Prostate gland (tissue), 2 donors: ENCODE data around the gene GAREM2. TPM values are rescaled to one million over a fixed set of nuclear protein-coding genes. Genes with fewer than 3 reads are reported as not detected.
A peak's percentile ranks its signal among the peaks of the same experiment; 100 is the strongest.

Experiments
- DNase-seq: peaks from one replicate; pipeline ENCODE4 v3.0.0-alpha.2; 2019; ENCODE audit warnings: low spot score
- H3K27ac ChIP-seq, 2 donors: fragments of 200-600 bp; sonication (generic); 2 replicates each; pipeline ENCODE4 v1.5.1; 2017 to 2019
- H3K27me3 ChIP-seq: fragments of 200-600 bp; sonication (generic); replicated peaks from 2 replicates; pipeline ENCODE4 v1.5.1; 2019; ENCODE audit not compliant: insufficient read depth
- H3K36me3 ChIP-seq, 2 donors: fragments of 200-600 bp; sonication (generic); 1 replicate in 1 of 2; 2 replicates in 1 of 2; pipeline versions ENCODE4 v1.5.1 to v1.8.1; 2017 to 2019
- H3K4me1 ChIP-seq: fragments of 200-600 bp; sonication (generic); replicated peaks from 2 replicates; pipeline ENCODE4 v1.5.1; 2019
- H3K4me3 ChIP-seq, 2 donors: fragments of 200-600 bp; sonication (generic); 2 replicates each; pipeline ENCODE4 v1.5.1; 2017 to 2019
- H3K9me3 ChIP-seq: fragments of 200-600 bp; sonication (generic); 2 replicates; pipeline ENCODE4 v1.5.1; 2017
- CTCF ChIP-seq, 4 experiments: fragments of 200-600 bp in 2 of 4; fragments of 450-650 bp in 2 of 4; sonication (generic) in 2 of 4; IDR thresholded peaks; 1 replicate in 3 of 4; 2 replicates in 1 of 4; pipeline ENCODE4 v1.5.1; 2016 to 2019; ENCODE audit warnings: antibody characterized with exemption in 4 of 4, mild to moderate bottlenecking in 2 of 4, moderate library complexity in 2 of 4
- POLR2A ChIP-seq: fragments of 450-650 bp; IDR thresholded peaks from one replicate; pipeline ENCODE4 v1.6.1; 2016; ENCODE audit warnings: antibody characterized with exemption, mild to moderate bottlenecking
- POLR2AphosphoS5 ChIP-seq: sonication (generic); formaldehyde crosslinking; IDR thresholded peaks from one replicate; pipeline ENCODE4 v1.6.1; 2017; ENCODE audit warnings: antibody characterized with exemption
- WGBS: methylation state at CpG from one replicate; pipeline ENCODE4 v1.1.5; 2018; 5-methylcytosine and 5-hydroxymethylcytosine counted together
- intact Hi-C: fragments of 100-400 bp; cut with DNase I; formaldehyde crosslinking; loops from one replicate; pipeline ENCODE4 v1.14.2; 2022
- total RNA-seq, 2 donors: library from RNA; depleted of rRNA; stranded (reverse); fragments of >200 nt; gene quantifications; one replicate each; pipeline ENCODE4 v1.1.0, GENCODE V29; 2016

Gene GAREM2
- total RNA-seq: 1 to 10 TPM; 3.5 TPM

GRCh38 chr2:26172871-26173775, at the start of gene GAREM2:
GAREM2 (plus strand) TSS chr2:26173088; CDS start chr2:26173221, 133 bp downstream.
- peak within 1 kb of the TSS; percentile 33 to 41 for H3K4me3 ChIP-seq
- WGBS: 0% methylated on average over 36 of the region's 102 CpGs
- H3K9me3 ChIP-seq: no peaks in the 10 kb centered on the region
- no peaks in the 10 kb centered on the region for H3K36me3 ChIP-seq
- no peak for DNase-seq
- no peak within 1 kb of the TSS for H3K27ac ChIP-seq
- TF ChIP-seq POLR2AphosphoS5 (no peak), POLR2A (no peak), CTCF (IDR thresholded peaks at IDR 0.05) (no peak)
- H3K27me3 ChIP-seq: no peaks in the 10 kb centered on the region
- H3K4me1 ChIP-seq: peaks cover 4% of the 10 kb centered on the region
- intact Hi-C loops: no loop called here

GRCh38 chr2:26123426-26123825, 49.5 kb upstream of the GAREM2 start:
- no peak overlapping the region for H3K27ac ChIP-seq
- H3K27me3 ChIP-seq: no peaks in the 10 kb centered on the region
- no peak overlapping the region for H3K4me3 ChIP-seq
- DNase-seq: no peak
- no peaks in the 10 kb centered on the region for H3K4me1 ChIP-seq
- 36% methylated on average over 5 of the region's 5 CpGs for WGBS
- H3K9me3 ChIP-seq: no peaks in the 10 kb centered on the region
- intact Hi-C loops: no loop called here
- TF ChIP-seq POLR2A (no peak), CTCF (IDR thresholded peaks at IDR 0.05) (no peak), POLR2AphosphoS5 (no peak)
- H3K36me3 ChIP-seq: no peaks in the 10 kb centered on the region

GRCh38 chr2:26126074-26126473, 46.8 kb upstream of the GAREM2 start:
- no peaks in the 10 kb centered on the region for H3K36me3 ChIP-seq
- no peaks in the 10 kb centered on the region for H3K27me3 ChIP-seq
- 18% methylated on average over 4 of the region's 4 CpGs for WGBS
- no peak overlapping the region for H3K27ac ChIP-seq
- no peak for DNase-seq
- no peaks in the 10 kb centered on the region for H3K9me3 ChIP-seq
- H3K4me1 ChIP-seq: no peaks in the 10 kb centered on the region
- TF ChIP-seq CTCF (IDR thresholded peaks at IDR 0.05) (no peak), POLR2A (no peak), POLR2AphosphoS5 (no peak)
- no peak overlapping the region for H3K4me3 ChIP-seq
- intact Hi-C loops: no loop called here

GRCh38 chr2:26128176-26128575, 44.7 kb upstream of the GAREM2 start:
- intact Hi-C loops: no loop called here
- no peak overlapping the region for H3K4me3 ChIP-seq
- no peaks in the 10 kb centered on the region for H3K9me3 ChIP-seq
- no peaks in the 10 kb centered on the region for H3K36me3 ChIP-seq
- no peak for TF ChIP-seq CTCF (IDR thresholded peaks at IDR 0.05)
- TF ChIP-seq POLR2A: no peak
- WGBS: 91% methylated on average over 8 of the region's 8 CpGs
- H3K27ac ChIP-seq: no peak overlapping the region
- no peaks in the 10 kb centered on the region for H3K4me1 ChIP-seq
- DNase-seq: no peak
- no peaks in the 10 kb centered on the region for H3K27me3 ChIP-seq

GRCh38 chr2:26130763-26131162, 42.1 kb upstream of the GAREM2 start:
- no peaks in the 10 kb centered on the region for H3K9me3 ChIP-seq
- no peaks in the 10 kb centered on the region for H3K27me3 ChIP-seq
- H3K4me1 ChIP-seq: no peaks in the 10 kb centered on the region
- no peak overlapping the region for H3K27ac ChIP-seq
- no peak for TF ChIP-seq POLR2AphosphoS5
- TF ChIP-seq POLR2A: no peak
- TF ChIP-seq CTCF (IDR thresholded peaks at IDR 0.05): no peak
- WGBS: 74% methylated on average over 3 of the region's 3 CpGs
- no peak for DNase-seq
- intact Hi-C loops: no loop called here
- no peak overlapping the region for H3K4me3 ChIP-seq
- no peaks in the 10 kb centered on the region for H3K36me3 ChIP-seq
